PC-3 (cell line): Measurements from ENCODE around the gene SWT1. TPM values are rescaled to one million over a fixed set of nuclear protein-coding genes. Genes with fewer than 3 reads are reported as not detected.
"Not testable (repeated sequence)": the region's sequence is repeated elsewhere in the genome, so short reads cannot be mapped to it uniquely, and the experiment has no call there.

Experiments
- ATAC-seq: fragments of 200-7000 bp; cut with Tn5 transposase; 2 replicates; pipeline ENCODE4 v1.9.1; 2020; ENCODE audit warnings: mild to moderate bottlenecking, moderate library complexity
- BruUV-seq: library from RNA; stranded (reverse); fragments of 400-500 nt; replicated peaks from 2 replicates; lab custom pipeline; 2021; lab: Mats Ljungman, UMichigan
- CTCF ChIA-PET: fragments of 300-600 bp; sonication (Branson Sonifier 250); formaldehyde crosslinking; loops from one replicate; lab custom pipeline; 2022; ENCODE audit warnings: antibody characterized with exemption; lab: Charles Lee
- POLR2A ChIA-PET: fragments of 300-600 bp; sonication (Branson Sonifier 250); formaldehyde crosslinking; loops from one replicate; lab custom pipeline; 2022; ENCODE audit warnings: antibody characterized with exemption; ENCODE audit not compliant: unreplicated experiment; lab: Charles Lee
- DNase-seq: peaks from one replicate; pipeline ENCODE4 v3.0.0-alpha.2; 2015
- H2AFZ ChIP-seq: fragments of 300-600 bp; sonication (generic); 2 replicates; pipeline ENCODE4 v1.6.0; 2016; ENCODE audit warnings: antibody characterized with exemption, low read length
- H3F3A ChIP-seq: fragments of 300-600 bp; sonication (generic); one replicate; pipeline ENCODE4 v1.6.0; 2017; ENCODE audit warnings: antibody characterized with exemption, low read length, control low read depth, mild to moderate bottlenecking; ENCODE audit not compliant: unreplicated experiment
- H3K27ac ChIP-seq: fragments of 300-600 bp; sonication (generic); 2 replicates; pipeline ENCODE4 v1.5.1; 2016; ENCODE audit warnings: mild to moderate bottlenecking, low read length
- H3K27me3 ChIP-seq: fragments of 300-600 bp; sonication (generic); 2 replicates; pipeline ENCODE4 v1.6.1; 2016; ENCODE audit warnings: low read length, mixed read lengths
- H3K36me3 ChIP-seq: fragments of 300-600 bp; sonication (generic); 2 replicates; pipeline ENCODE4 v1.6.1; 2016; ENCODE audit warnings: low read depth, mixed run types, low read length, mixed read lengths
- H3K4me1 ChIP-seq: fragments of 300-600 bp; sonication (generic); 2 replicates; pipeline ENCODE4 v1.5.1; 2016; ENCODE audit warnings: low read length; ENCODE audit not compliant: insufficient read depth
- H3K4me2 ChIP-seq: fragments of 300-600 bp; sonication (generic); 2 replicates; pipeline ENCODE4 v1.6.0; 2016; ENCODE audit warnings: low read length
- H3K4me3 ChIP-seq: fragments of 300-600 bp; sonication (generic); 2 replicates; pipeline ENCODE4 v1.5.1; 2016; ENCODE audit warnings: mild to moderate bottlenecking, low read length, mixed read lengths
- H3K79me2 ChIP-seq: fragments of 300-600 bp; sonication (generic); 2 replicates; pipeline ENCODE4 v1.6.1; 2017; ENCODE audit warnings: low read length, mixed read lengths
- H3K9ac ChIP-seq: fragments of 300-600 bp; sonication (generic); 2 replicates; pipeline ENCODE4 v1.6.0; 2016; ENCODE audit warnings: mild to moderate bottlenecking, low read length
- H3K9me2 ChIP-seq: fragments of 300-600 bp; sonication (generic); replicated peaks from 2 replicates; pipeline ENCODE4 v1.6.1; 2016; ENCODE audit warnings: mixed run types, low read length, mixed read lengths
- H3K9me3 ChIP-seq: fragments of 300-600 bp; sonication (generic); 2 replicates; pipeline ENCODE4 v1.6.1; 2016; ENCODE audit warnings: low read length, mixed read lengths
- H4K20me1 ChIP-seq: fragments of 300-600 bp; sonication (generic); 2 replicates; pipeline ENCODE4 v1.6.1; 2016; ENCODE audit warnings: low read length, mixed read lengths
- EZH2 ChIP-seq: fragments of 300-600 bp; sonication (generic); IDR thresholded peaks from one replicate; pipeline ENCODE4 v1.6.1; 2017; ENCODE audit warnings: antibody characterized with exemption, mild to moderate bottlenecking, low read length; ENCODE audit not compliant: unreplicated experiment
- EZH2phosphoT487 ChIP-seq: fragments of 300-600 bp; sonication (generic); IDR thresholded peaks from 2 replicates; pipeline ENCODE4 v1.6.1; 2018; ENCODE audit warnings: mild to moderate bottlenecking, antibody characterized with exemption, low read length, borderline replicate concordance
- intact Hi-C: fragments of 100-400 bp; cut with micrococcal nuclease; formaldehyde crosslinking; loops from 2 replicates; pipeline ENCODE4 v1.9.0; 2023
- total RNA-seq: library from RNA; depleted of rRNA; stranded (reverse); fragments of >200 nt; gene quantifications from 2 replicates; pipeline ENCODE4 v1.2.3, GENCODE V29; 2014
- TF ChIP-seq, protein P1 (sequence below): fragments of 300-600 bp; sonication (generic); conservative IDR thresholded peaks from 2 replicates; pipeline ENCODE4 v1.5.1; 2017; ENCODE audit warnings: antibody characterized with exemption, low read depth, mild to moderate bottlenecking, low read length

The SWT1 gene
- total RNA-seq, 1 experiment from 2014 or later: 0.69 TPM

DNA sequence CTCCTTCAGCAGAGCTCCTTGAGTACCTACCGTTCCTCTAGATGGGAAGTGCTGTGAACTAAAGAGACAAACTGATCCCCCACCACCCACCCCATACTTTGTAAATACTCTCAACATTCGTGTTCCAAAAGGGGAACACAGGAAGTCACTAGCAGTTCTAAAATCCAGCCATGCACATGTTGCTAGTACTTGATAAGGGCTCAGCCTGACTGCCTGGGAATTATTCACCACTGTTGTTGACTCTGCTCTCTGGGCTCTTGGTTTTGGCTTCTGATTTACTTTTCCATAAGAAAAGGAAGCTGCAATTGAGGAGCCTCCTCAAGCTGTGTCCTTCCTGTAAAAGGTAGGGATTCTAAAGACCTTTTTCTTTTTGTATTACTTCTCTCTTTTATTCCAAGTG lies 92.6 kb downstream of the SWT1 start:
- no peaks in the 10 kb centered on the region for H3K36me3 ChIP-seq
- BruUV-seq: no TSS peak
- no peak overlapping the region for H3K27ac ChIP-seq
- intact Hi-C loops: no loop called here
- H3K4me1 ChIP-seq: peaks cover 3% of the 10 kb centered on the region
- H3F3A ChIP-seq: no peaks in the 10 kb centered on the region
- no peak overlapping the region for H3K4me3 ChIP-seq
- H2AFZ ChIP-seq: no peak overlapping the region
- H3K4me2 ChIP-seq: no peak overlapping the region
- no peaks in the 10 kb centered on the region for H3K79me2 ChIP-seq
- POLR2A ChIA-PET: no interaction called here
- no peak for TF ChIP-seq EZH2phosphoT487
- no peak for TF ChIP-seq EZH2
- TF ChIP-seq, protein P1, sequence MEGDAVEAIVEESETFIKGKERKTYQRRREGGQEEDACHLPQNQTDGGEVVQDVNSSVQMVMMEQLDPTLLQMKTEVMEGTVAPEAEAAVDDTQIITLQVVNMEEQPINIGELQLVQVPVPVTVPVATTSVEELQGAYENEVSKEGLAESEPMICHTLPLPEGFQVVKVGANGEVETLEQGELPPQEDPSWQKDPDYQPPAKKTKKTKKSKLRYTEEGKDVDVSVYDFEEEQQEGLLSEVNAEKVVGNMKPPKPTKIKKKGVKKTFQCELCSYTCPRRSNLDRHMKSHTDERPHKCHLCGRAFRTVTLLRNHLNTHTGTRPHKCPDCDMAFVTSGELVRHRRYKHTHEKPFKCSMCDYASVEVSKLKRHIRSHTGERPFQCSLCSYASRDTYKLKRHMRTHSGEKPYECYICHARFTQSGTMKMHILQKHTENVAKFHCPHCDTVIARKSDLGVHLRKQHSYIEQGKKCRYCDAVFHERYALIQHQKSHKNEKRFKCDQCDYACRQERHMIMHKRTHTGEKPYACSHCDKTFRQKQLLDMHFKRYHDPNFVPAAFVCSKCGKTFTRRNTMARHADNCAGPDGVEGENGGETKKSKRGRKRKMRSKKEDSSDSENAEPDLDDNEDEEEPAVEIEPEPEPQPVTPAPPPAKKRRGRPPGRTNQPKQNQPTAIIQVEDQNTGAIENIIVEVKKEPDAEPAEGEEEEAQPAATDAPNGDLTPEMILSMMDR: no peak
- ATAC-seq (no peak), DNase-seq (no peak)
- no peaks in the 10 kb centered on the region for H4K20me1 ChIP-seq
- no peak overlapping the region for H3K9ac ChIP-seq
- CTCF ChIA-PET: no interaction called here
- no peaks in the 10 kb centered on the region for H3K27me3 ChIP-seq
- no peaks in the 10 kb centered on the region for H3K9me2 ChIP-seq
- H3K9me3 ChIP-seq: no peaks in the 10 kb centered on the region

DNA sequence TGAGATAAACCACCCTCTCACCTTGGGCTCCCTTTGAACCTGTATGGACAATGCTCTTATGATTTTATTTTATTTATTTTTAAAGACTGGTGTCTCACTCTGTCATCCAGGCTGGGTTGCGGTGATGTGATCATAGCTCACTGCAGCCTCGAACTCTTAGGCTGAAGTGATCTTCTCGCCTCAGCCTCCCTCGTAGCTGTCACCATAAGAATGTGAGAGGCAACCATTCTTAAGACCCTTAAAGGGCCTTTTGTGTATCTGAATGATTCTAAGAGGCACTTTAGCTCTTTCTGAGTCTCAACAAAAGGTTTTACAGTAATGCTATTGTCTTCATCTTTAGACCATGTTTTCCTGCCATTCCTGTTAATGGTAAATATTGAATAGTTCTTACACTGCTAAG lies 93.1 kb downstream of the SWT1 start:
- H3K9me3 ChIP-seq: no peaks in the 10 kb centered on the region
- ATAC-seq: no peak
- H3F3A ChIP-seq: no peaks in the 10 kb centered on the region
- H3K36me3 ChIP-seq: no peaks in the 10 kb centered on the region
- TF ChIP-seq EZH2phosphoT487 (no peak), EZH2 (no peak)
- TF ChIP-seq, protein P1: no peak
- H3K4me3 ChIP-seq: no peak overlapping the region
- no peaks in the 10 kb centered on the region for H3K27me3 ChIP-seq
- no peak overlapping the region for H3K27ac ChIP-seq
- H3K9ac ChIP-seq: no peak overlapping the region
- H3K4me1 ChIP-seq: no peaks in the 10 kb centered on the region
- no peaks in the 10 kb centered on the region for H4K20me1 ChIP-seq
- intact Hi-C loops: no loop called here
- no peak overlapping the region for H2AFZ ChIP-seq
- BruUV-seq: no TSS peak
- DNase-seq: no peak
- no peak overlapping the region for H3K4me2 ChIP-seq
- no peaks in the 10 kb centered on the region for H3K9me2 ChIP-seq
- ChIA-PET CTCF (no interaction called here), POLR2A (no interaction called here)
- H3K79me2 ChIP-seq: no peaks in the 10 kb centered on the region

- H3K9ac ChIP-seq, DNase-seq, H3K36me3 ChIP-seq, ATAC-seq, H3K27ac ChIP-seq, intact Hi-C loops, H3K9me2 ChIP-seq, H4K20me1 ChIP-seq, H3K4me2 ChIP-seq, H2AFZ ChIP-seq, H3K4me3 ChIP-seq, BruUV-seq, H3K79me2 ChIP-seq, H3F3A ChIP-seq, POLR2A ChIA-PET, H3K9me3 ChIP-seq, H3K27me3 ChIP-seq, CTCF ChIA-PET, H3K4me1 ChIP-seq: not testable (repeated sequence)
Observed at GRCh38 chr1:185251928-185252327, 95.0 kb downstream of the SWT1 start.

GRCh38 chr1:185252404-185252803 lies 95.4 kb downstream of the SWT1 start:
- H3F3A ChIP-seq, H3K4me3 ChIP-seq, H3K4me2 ChIP-seq, CTCF ChIA-PET, H3K27ac ChIP-seq, H3K27me3 ChIP-seq, H3K79me2 ChIP-seq, H3K36me3 ChIP-seq, H3K9ac ChIP-seq, H3K9me3 ChIP-seq, POLR2A ChIA-PET, H3K4me1 ChIP-seq, H2AFZ ChIP-seq, intact Hi-C loops, BruUV-seq, DNase-seq, H3K9me2 ChIP-seq, H4K20me1 ChIP-seq, ATAC-seq: not testable (repeated sequence)

DNA sequence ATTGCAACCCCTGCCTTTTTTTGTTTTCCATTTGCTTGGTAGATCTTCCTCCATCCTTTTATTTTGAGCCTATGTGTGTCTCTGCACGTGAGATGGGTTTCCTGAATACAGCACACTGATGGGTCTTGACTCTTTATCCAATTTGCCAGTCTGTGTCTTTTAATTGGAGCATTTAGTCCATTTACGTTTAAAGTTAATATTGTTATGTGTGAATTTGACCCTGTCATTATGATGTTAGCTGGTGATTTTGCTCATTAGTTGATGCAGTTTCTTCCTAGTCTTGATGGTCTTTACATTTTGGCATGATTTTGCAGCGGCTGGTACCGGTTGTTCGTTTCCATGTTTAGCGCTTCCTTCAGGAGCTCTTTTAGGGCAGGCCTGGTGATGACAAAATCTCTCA lies 98.6 kb downstream of the SWT1 start:
- ATAC-seq, H3K4me3 ChIP-seq, DNase-seq, CTCF ChIA-PET, POLR2A ChIA-PET, H3K9me2 ChIP-seq, H3K79me2 ChIP-seq, H3F3A ChIP-seq, H2AFZ ChIP-seq, H3K27ac ChIP-seq, H3K9ac ChIP-seq, H3K36me3 ChIP-seq, intact Hi-C loops, H3K9me3 ChIP-seq, H3K4me2 ChIP-seq, BruUV-seq, H4K20me1 ChIP-seq, H3K27me3 ChIP-seq: not testable (repeated sequence)
- peaks cover 27% of the 10 kb centered on the region for H3K4me1 ChIP-seq
